ENCODE data around the gene SLC6A17. TPM values are rescaled to one million over a fixed set of nuclear protein-coding genes. Genes with fewer than 3 reads are reported as not detected.

SLC6A17 gene
- total RNA-seq (2022; extraction: Qiagen RNA extraction; ENCODE audit: low read depth) = 4.3 to 5.9 TPM (median 5.1 TPM) in 5 replicates

GRCh38 chr1:110150330-110151174, at the start of gene SLC6A17:
TSS of gene SLC6A17 (plus strand) at chr1:110150494. CDS start at chr1:110166930, 16,436 bp downstream.

GRCh38 chr1:110112143-110112542, 38.2 kb upstream of the SLC6A17 start, which contains the start of gene UBL4B:
TSS of gene UBL4B (plus strand) at chr1:110112443. CDS start at chr1:110112535, 92 bp downstream.

GRCh38 chr1:110209715-110210603, 59.7 kb downstream of the SLC6A17 start, which contains the start of gene KCNC4:
TSS of gene KCNC4 (plus strand) at chr1:110210314. CDS start at chr1:110211500, 1,186 bp downstream.

Other genes starting within 250 kb of the SLC6A17 start
- 17.0 to 25.7 TPM (median 24.8 TPM) in 5 replicates for gene CSF1, start 239.6 kb upstream of the SLC6A17 start, total RNA-seq (2022; extraction: Qiagen RNA extraction; ENCODE audit: low read depth)
- 42.8 to 58.6 TPM (median 51.6 TPM) in 5 replicates for gene AHCYL1, start 165.7 kb upstream of the SLC6A17 start, total RNA-seq (2022; extraction: Qiagen RNA extraction; ENCODE audit: low read depth)
- gene STRIP1, start 115.9 kb upstream of the SLC6A17 start, total RNA-seq (2022; extraction: Qiagen RNA extraction; ENCODE audit: low read depth) = 10.6 to 14.2 TPM (median 13.6 TPM) in 5 replicates
- gene ALX3, start 79.8 kb upstream of the SLC6A17 start, total RNA-seq (2022; extraction: Qiagen RNA extraction; ENCODE audit: low read depth) = not detected in 5 replicates
- not detected in 5 replicates for gene UBL4B, start 38.1 kb upstream of the SLC6A17 start, total RNA-seq (2022; extraction: Qiagen RNA extraction; ENCODE audit: low read depth)
- 2.3 to 4.7 TPM (median 3.1 TPM) in 5 replicates for gene KCNC4, start 59.8 kb downstream of the SLC6A17 start, total RNA-seq (2022; extraction: Qiagen RNA extraction; ENCODE audit: low read depth)
- 6.4 to 9.4 TPM (median 9.0 TPM) in 5 replicates for gene RBM15, start 188.9 kb downstream of the SLC6A17 start, total RNA-seq (2022; extraction: Qiagen RNA extraction; ENCODE audit: low read depth)
- gene SLC16A4, start 240.5 kb downstream of the SLC6A17 start, total RNA-seq (2022; extraction: Qiagen RNA extraction; ENCODE audit: low read depth) = 23.6 to 41.3 TPM (median 38.5 TPM) in 5 replicates

All from A549 treated with RU486 at 1 μM for 4 hours (cell line).